T-helper 9 cell (primary cell): ENCODE measurements around the gene MS4A15.
"Not testable (repeated sequence)": the region's sequence is repeated elsewhere in the genome, so short reads cannot be mapped to it uniquely, and the experiment has no call there.

Experiments
- DNase-seq: peaks from one replicate; pipeline ENCODE4 v3.0.0-alpha.2; 2020
- total RNA-seq, 2 donors: gene quantifications; one replicate each; lab custom pipeline; 2026; lab: John Stamatoyannopoulos, UW

Gene MS4A15
- total RNA-seq = 0 reads per million in 2 donors

GRCh38 chr11:60756307-60757032 is at the start of gene MS4A15:
Gene MS4A15 (plus strand): TSS chr11:60756867. CDS start chr11:60763734, 6,867 bp downstream.
- DNase-seq = no peak

- no peak for DNase-seq
Measured at GRCh38 chr11:60706931-60707330, 49.7 kb upstream of the MS4A15 start.

GRCh38 chr11:60710482-60710881 is 46.2 kb upstream of the MS4A15 start:
- DNase-seq = no peak

GRCh38 chr11:60711276-60711675 is 45.4 kb upstream of the MS4A15 start:
- no peak for DNase-seq

GRCh38 chr11:60713423-60713822 is 43.2 kb upstream of the MS4A15 start:
- not testable (repeated sequence) for DNase-seq

- DNase-seq = no peak
Measured at GRCh38 chr11:60717956-60718355, 38.7 kb upstream of the MS4A15 start.

- DNase-seq = no peak
Measured at GRCh38 chr11:60718524-60719316, 37.9 kb upstream of the MS4A15 start.

GRCh38 chr11:60719391-60719790 is 37.3 kb upstream of the MS4A15 start:
- DNase-seq = no peak

- DNase-seq = no peak
Measured at GRCh38 chr11:60720460-60720859, 36.2 kb upstream of the MS4A15 start.

- DNase-seq = no peak
Measured at GRCh38 chr11:60724420-60724819, 32.2 kb upstream of the MS4A15 start, which contains the start of gene MS4A18. Gene MS4A18 (plus strand): TSS chr11:60724720.

- DNase-seq = no peak
Measured at GRCh38 chr11:60725592-60725991, 31.1 kb upstream of the MS4A15 start.

GRCh38 chr11:60731586-60731985 is 25.1 kb upstream of the MS4A15 start:
- no peak for DNase-seq

GRCh38 chr11:60734279-60734678 is 22.4 kb upstream of the MS4A15 start:
- no peak for DNase-seq

GRCh38 chr11:60739114-60739513 is 17.6 kb upstream of the MS4A15 start:
- no peak for DNase-seq

- no peak for DNase-seq
Measured at GRCh38 chr11:60740573-60740972, 16.1 kb upstream of the MS4A15 start.

GRCh38 chr11:60741421-60741820 is 15.2 kb upstream of the MS4A15 start:
- DNase-seq = no peak

GRCh38 chr11:60743058-60743457 is 13.6 kb upstream of the MS4A15 start:
- no peak for DNase-seq

- no peak for DNase-seq
Measured at GRCh38 chr11:60744114-60744513, 12.6 kb upstream of the MS4A15 start.

- DNase-seq = no peak
Measured at GRCh38 chr11:60747359-60747873, 9.3 kb upstream of the MS4A15 start.

GRCh38 chr11:60748225-60748624 is 8.4 kb upstream of the MS4A15 start:
- DNase-seq = no peak

GRCh38 chr11:60748821-60749220 is 7.8 kb upstream of the MS4A15 start:
- DNase-seq = no peak

- DNase-seq = no peak
Measured at GRCh38 chr11:60750911-60751310, 5.8 kb upstream of the MS4A15 start.

- no peak for DNase-seq
Measured at GRCh38 chr11:60753309-60753708, 3.4 kb upstream of the MS4A15 start.

GRCh38 chr11:60754887-60755286 is 1.8 kb upstream of the MS4A15 start:
- no peak for DNase-seq
